ENCODE results near the gene DYNC2I2.
"Not testable (repeated sequence)": the region's sequence is repeated elsewhere in the genome, so short reads cannot be mapped to it uniquely, and the experiment has no call there.

DYNC2I2 gene

GRCh38 chr9:128656416-128657343, at the start of gene DYNC2I2:
Gene DYNC2I2 (minus strand): TSS chr9:128656847. CDS start chr9:128656726, 121 bp downstream.
- peak; percentile 95 for DNase-seq (ENCODE audit: low read depth)

GRCh38 chr9:128706045-128706444, 49.4 kb upstream of the DYNC2I2 start:
- no peak for DNase-seq (ENCODE audit: low read depth)

- DNase-seq (ENCODE audit: low read depth) = no peak
Measured at GRCh38 chr9:128705051-128705965, 48.7 kb upstream of the DYNC2I2 start.

GRCh38 chr9:128704356-128704670, 47.7 kb upstream of the DYNC2I2 start:
- DNase-seq (ENCODE audit: low read depth) = no peak

GRCh38 chr9:128703616-128704355, 47.1 kb upstream of the DYNC2I2 start:
- DNase-seq (ENCODE audit: low read depth) = no peak

- no peak for DNase-seq (ENCODE audit: low read depth)
Measured at GRCh38 chr9:128702949-128703615, 46.4 kb upstream of the DYNC2I2 start.

GRCh38 chr9:128702445-128702948, 45.9 kb upstream of the DYNC2I2 start, which contains the start of gene PKN3:
Gene PKN3 (plus strand): TSS chr9:128702503. CDS start chr9:128702916, 413 bp downstream.
- DNase-seq (ENCODE audit: low read depth) = peak; percentile 91

GRCh38 chr9:128701227-128701854, 44.7 kb upstream of the DYNC2I2 start:
- DNase-seq (ENCODE audit: low read depth) = no peak

- not testable (repeated sequence) for DNase-seq (ENCODE audit: low read depth)
Measured at GRCh38 chr9:128699096-128699795, 42.6 kb upstream of the DYNC2I2 start.

GRCh38 chr9:128696923-128697707, 40.5 kb upstream of the DYNC2I2 start:
- no peak for DNase-seq (ENCODE audit: low read depth)

- DNase-seq (ENCODE audit: low read depth) = no peak
Measured at GRCh38 chr9:128694344-128694743, 37.7 kb upstream of the DYNC2I2 start.

- not testable (repeated sequence) for DNase-seq (ENCODE audit: low read depth)
Measured at GRCh38 chr9:128693738-128694137, 37.1 kb upstream of the DYNC2I2 start.

GRCh38 chr9:128690684-128691034, 34.0 kb upstream of the DYNC2I2 start:
- no peak for DNase-seq (ENCODE audit: low read depth)

GRCh38 chr9:128689820-128690683, 33.4 kb upstream of the DYNC2I2 start:
- DNase-seq (ENCODE audit: low read depth) = no peak

- no peak for DNase-seq (ENCODE audit: low read depth)
Measured at GRCh38 chr9:128689293-128689774, 32.7 kb upstream of the DYNC2I2 start.

GRCh38 chr9:128688501-128689292, 32.0 kb upstream of the DYNC2I2 start, which contains the start of gene SET:
Gene SET (plus strand): TSS chr9:128689222. CDS start chr9:128689583, 361 bp downstream.
- DNase-seq (ENCODE audit: low read depth) = peak; percentile 96

GRCh38 chr9:128687453-128687852, 30.8 kb upstream of the DYNC2I2 start:
- DNase-seq (ENCODE audit: low read depth) = no peak

Measured in activated T-cell treated with anti-CD3 and anti-CD28 coated beads for 48 hours (primary cell).